Esophagus muscularis mucosa (tissue), 4 donors: ENCODE measurements around the gene PRIM1.

Experiments used
- EP300 ChIP-seq: sonication (generic); formaldehyde crosslinking; IDR thresholded peaks from one replicate; pipeline ENCODE4 v1.6.1; 2017; ENCODE audit warnings: antibody characterized with exemption
- POLR2A ChIP-seq: fragments of 450-650 bp; IDR thresholded peaks from one replicate; pipeline ENCODE4 v1.6.1; 2017; ENCODE audit warnings: antibody characterized with exemption, moderate library complexity, mild to moderate bottlenecking, low read depth
- POLR2AphosphoS5 ChIP-seq, 2 donors: sonication (generic); formaldehyde crosslinking; IDR thresholded peaks; one replicate each; pipeline ENCODE4 v1.6.1; 2017; ENCODE audit warnings: antibody characterized with exemption in 2 of 2
- TF ChIP-seq, protein P1 (sequence below), 3 experiments: fragments of 200-600 bp in 2 of 3; fragments of 450-650 bp in 1 of 3; sonication (generic) in 2 of 3; IDR thresholded peaks; one replicate each; pipeline ENCODE4 v1.5.1; 2017 to 2019; ENCODE audit warnings: antibody characterized with exemption in 3 of 3, mild to moderate bottlenecking in 2 of 3, moderate library complexity in 1 of 3

DNA sequence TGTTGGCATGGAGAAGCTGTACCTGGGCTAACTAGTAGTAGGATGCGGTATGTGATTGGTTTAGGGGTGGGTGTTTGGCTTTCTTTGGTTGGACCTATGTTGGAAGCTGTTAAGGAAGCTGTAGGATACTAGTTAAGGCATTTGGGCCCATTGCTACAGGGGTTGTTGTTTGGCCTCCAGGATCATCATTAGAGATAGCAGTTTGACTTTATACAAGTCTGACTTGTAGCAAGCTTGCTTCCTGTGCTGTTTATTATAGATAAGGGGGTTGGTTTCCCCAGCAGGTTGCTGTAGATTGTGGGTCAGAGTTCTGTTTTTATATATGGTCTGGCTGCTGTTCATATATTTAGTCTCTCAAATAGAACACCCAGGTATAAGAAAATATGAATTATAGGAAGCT lies 1.4 kb upstream of the PRIM1 start:
- TF ChIP-seq, protein P1, sequence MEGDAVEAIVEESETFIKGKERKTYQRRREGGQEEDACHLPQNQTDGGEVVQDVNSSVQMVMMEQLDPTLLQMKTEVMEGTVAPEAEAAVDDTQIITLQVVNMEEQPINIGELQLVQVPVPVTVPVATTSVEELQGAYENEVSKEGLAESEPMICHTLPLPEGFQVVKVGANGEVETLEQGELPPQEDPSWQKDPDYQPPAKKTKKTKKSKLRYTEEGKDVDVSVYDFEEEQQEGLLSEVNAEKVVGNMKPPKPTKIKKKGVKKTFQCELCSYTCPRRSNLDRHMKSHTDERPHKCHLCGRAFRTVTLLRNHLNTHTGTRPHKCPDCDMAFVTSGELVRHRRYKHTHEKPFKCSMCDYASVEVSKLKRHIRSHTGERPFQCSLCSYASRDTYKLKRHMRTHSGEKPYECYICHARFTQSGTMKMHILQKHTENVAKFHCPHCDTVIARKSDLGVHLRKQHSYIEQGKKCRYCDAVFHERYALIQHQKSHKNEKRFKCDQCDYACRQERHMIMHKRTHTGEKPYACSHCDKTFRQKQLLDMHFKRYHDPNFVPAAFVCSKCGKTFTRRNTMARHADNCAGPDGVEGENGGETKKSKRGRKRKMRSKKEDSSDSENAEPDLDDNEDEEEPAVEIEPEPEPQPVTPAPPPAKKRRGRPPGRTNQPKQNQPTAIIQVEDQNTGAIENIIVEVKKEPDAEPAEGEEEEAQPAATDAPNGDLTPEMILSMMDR (IDR thresholded peaks at IDR 0.05): no peak
- TF ChIP-seq POLR2A (no peak), POLR2AphosphoS5 (IDR thresholded peaks at IDR 0.05) (no peak), EP300 (no peak)
